HG03378 (cell line): Measurements from ENCODE around the gene PHLDA1.
A peak's percentile ranks its signal among the peaks of the same experiment; 100 is the strongest.

Experiments
- ATAC-seq: cut with Tn5 transposase; IDR thresholded peaks from one replicate; pipeline ENCODE4 v1.9.1; 2021; ENCODE audit warnings: mild to moderate bottlenecking, moderate library complexity; ENCODE audit not compliant: unreplicated experiment

Gene PHLDA1

GRCh38 chr12:76031414-76032042 is at the start of gene PHLDA1:
TSS of gene PHLDA1 (minus strand) at chr12:76031776.
- ATAC-seq = peak; percentile 81

GRCh38 chr12:76080729-76081415 is 49.3 kb upstream of the PHLDA1 start:
- no peak for ATAC-seq

- ATAC-seq = no peak
These were observed 48.6 kb upstream of the PHLDA1 start for GRCh38 chr12:76080017-76080728.

DNA sequence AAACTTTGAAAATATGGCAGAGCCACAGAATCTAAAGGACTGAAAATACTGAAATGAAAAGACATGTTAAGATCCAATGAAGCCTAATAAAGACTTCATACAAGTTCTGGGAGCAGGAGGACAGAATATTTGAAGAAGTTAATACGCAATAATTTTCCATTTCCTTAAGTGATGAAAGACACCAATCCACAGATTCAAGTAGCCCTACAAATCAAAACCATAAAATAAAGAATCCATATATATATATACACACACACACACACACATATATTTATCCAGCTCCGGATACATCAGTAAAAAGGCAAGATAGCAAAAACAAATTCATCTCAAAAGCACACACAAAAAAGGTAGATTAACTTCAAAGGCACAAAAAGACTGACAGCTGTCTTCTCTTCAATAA is 47.2 kb upstream of the PHLDA1 start:
- no peak for ATAC-seq

- ATAC-seq = no peak
These were observed 43.9 kb upstream of the PHLDA1 start for GRCh38 chr12:76075448-76075847.

DNA sequence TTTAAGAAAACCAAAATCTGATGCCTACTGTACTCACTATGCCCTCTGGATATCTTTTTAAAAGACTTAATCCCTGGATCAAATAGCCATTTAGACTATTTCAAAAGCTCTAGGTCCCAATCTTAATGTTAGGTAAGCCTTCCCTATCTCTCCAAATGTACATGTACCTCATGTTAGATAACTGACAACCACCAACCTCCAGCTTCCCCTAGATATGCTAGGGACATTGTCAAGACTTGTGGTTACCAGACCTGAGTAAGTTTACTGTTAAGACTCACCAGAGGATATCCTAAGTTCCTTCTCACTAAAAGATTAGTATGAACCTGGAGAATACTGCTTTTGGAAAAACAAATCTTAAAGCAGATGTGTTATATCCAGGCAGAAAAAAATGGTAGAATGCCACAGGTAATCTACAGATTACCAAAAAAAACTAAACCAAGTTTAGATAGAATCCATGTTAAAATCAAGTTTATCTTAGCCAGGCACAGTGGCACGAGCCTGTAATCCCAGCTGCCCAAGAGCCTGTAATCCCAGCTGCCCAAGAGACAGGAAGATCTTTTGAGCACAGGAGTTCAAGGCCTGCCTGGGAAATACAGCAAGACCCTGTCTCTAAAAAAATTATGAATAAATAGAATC is 43.2 kb upstream of the PHLDA1 start:
- peak; percentile 41 for ATAC-seq

DNA sequence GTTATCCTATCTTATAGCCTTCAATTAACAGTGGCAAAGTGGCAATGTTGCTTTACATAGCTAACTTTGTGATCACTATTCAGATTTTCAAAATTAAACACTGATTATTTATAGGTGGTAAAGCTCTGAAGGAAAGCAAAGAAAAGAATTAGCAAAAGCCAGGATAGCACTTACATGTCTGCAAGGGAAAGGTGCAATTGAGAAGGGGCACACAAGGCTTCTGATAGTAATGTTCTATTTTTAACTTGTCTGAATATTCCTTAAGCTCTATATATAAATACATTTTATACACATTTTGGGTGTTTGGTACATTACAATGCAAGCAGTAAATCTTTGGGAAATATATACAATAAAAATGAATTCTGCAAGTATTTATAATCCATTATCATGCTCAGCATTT is 42.0 kb upstream of the PHLDA1 start:
- ATAC-seq = no peak

DNA sequence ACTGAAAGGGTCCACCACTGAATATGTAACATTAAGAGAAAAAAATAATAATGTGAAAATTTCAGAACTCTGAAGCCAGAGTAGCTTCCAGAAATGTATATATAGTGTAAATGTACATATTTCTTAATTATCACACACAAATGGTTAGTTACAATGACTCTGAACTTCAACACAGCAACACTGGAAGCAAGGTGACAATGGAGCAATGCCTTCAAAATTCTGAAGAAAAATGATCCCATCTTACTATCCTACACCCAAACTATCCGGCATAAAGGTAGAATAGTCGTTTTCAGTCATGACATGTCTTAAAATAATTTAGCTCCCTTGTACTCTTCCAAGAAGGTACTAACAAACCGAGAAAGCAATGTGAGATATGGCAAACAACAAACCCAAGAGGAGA is 41.0 kb upstream of the PHLDA1 start:
- no peak for ATAC-seq

GRCh38 chr12:76069339-76069738 is 37.8 kb upstream of the PHLDA1 start:
- ATAC-seq = no peak

GRCh38 chr12:76065917-76066316 is 34.3 kb upstream of the PHLDA1 start:
- ATAC-seq = no peak

- no peak for ATAC-seq
These were observed 33.3 kb upstream of the PHLDA1 start for GRCh38 chr12:76064904-76065303.

DNA sequence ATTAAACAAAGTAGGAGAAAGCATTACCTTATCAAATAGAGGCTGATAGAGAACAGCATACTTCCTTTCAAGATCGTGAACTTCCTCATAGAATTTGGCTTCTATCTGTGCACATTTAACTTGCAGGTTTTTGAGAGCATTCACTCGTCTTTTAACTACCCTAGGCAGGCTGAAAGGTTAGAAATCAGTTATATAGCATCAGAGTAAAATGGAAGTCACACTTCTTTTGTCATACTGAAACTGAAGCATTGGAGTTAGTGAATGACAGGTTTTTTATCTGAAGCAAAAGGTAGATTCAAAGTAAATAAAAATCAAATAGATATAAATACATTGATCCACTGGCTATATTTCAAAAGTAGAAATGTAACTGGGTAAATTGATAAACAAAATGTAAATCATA is 28.5 kb upstream of the PHLDA1 start:
- ATAC-seq = no peak

- no peak for ATAC-seq
These were observed 25.8 kb upstream of the PHLDA1 start for GRCh38 chr12:76057326-76057725.

GRCh38 chr12:76055393-76055792 is 23.8 kb upstream of the PHLDA1 start:
- no peak for ATAC-seq

DNA sequence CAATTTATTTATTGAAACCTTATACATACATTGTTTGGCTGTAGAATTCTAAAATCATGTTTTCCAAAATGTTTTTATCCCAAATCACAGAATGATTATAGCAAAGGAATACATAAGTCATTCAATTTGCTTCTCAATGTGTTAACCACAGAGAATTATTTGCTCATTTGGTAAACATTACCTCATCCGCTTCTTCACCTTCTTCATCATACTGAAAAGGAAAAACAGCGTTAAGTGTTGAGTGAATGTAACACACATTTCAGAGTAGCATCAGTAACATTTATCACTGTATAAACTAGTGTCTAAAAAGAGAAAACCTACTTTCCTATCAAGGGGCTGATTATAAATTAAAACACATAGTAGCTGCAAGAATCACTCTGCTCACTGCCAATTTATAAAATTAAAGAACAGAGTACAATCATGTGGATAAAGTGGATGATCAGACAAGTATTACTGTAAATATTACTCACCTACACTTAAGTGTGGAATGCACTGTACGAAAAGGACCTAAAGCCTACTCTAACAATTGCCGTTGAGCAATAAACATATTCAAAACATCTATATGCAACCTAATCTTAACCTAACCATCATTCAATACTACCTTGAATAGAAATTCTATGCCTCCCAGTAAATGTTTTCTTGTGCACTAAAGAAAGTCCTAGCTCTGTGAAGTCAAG is 18.1 kb upstream of the PHLDA1 start:
- ATAC-seq = no peak

- no peak for ATAC-seq
These were observed 16.2 kb upstream of the PHLDA1 start for GRCh38 chr12:76047742-76048141.

DNA sequence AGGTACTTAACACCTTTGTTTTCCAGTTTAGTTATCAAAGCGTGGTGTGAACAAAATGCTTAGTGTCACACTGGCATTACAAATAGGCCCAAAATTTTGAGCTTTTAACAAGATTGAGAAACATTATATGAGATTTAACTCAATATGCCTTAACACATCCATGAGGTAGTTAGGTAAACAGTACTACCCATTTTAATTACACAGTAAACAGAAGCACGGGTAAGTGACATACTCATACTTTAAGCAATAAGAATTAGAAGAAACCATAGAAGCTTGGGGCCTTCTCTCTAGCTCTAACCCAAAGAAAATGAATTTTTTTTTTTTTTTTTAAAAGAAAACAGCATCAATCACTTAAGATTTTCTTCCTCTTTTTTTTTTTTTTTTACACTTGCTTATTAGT is 15.5 kb upstream of the PHLDA1 start:
- no peak for ATAC-seq

DNA sequence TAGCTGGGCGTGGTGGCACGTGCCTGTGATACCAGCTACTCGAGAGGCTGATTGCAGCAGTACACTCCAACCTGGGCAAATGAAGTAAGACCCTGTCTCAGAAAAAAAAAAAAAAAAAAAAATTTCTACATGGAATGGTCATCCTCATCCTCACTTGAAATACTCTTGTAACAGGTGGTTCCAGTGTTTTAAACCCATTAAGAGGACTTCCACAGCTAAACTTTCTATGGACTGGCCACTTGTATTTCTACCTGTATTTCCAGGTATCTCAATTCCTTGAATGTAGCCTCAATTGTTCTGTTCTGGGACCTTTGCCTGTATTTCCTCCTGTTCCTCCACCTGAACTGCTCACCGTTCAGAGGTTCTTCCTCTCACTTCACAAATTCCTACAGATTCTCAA is 11.8 kb upstream of the PHLDA1 start:
- no peak for ATAC-seq

GRCh38 chr12:76042147-76042546 is 10.6 kb upstream of the PHLDA1 start:
- ATAC-seq = no peak

GRCh38 chr12:76041406-76041805 is 9.8 kb upstream of the PHLDA1 start:
- ATAC-seq = no peak

DNA sequence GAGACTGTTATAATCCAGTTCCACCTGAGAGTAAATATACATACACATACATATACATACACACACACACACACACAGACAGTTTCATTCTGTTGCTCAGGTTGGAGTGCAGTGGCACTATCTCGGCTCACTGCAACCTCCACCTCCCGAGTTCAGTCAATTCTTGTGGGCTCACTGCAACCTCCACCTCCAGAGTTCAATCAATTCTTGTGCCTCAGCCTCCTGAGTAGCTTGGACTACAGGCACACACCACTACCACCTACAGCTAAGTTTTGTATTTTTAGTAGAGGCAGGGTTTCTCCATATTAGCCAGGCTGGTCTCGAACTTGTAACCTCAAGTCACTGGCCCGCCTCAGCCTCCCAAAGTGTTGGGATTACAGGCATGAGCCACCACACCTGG is 8.9 kb upstream of the PHLDA1 start:
- ATAC-seq = no peak
